IPS-15b (cell line): ENCODE data around the gene AUTS2.
"Not testable (repeated sequence)": the region's sequence is repeated elsewhere in the genome, so short reads cannot be mapped to it uniquely, and the experiment has no call there.

ENCODE experiments used
- H3K27me3 ChIP-seq: one replicate; pipeline ENCODE4 v1.6.1; 2013; ENCODE audit warnings: low read length; ENCODE audit not compliant: control insufficient read depth, insufficient read depth
- H3K36me3 ChIP-seq: one replicate; pipeline ENCODE4 v1.6.1; 2013; ENCODE audit warnings: low read length; ENCODE audit not compliant: control insufficient read depth, insufficient read depth
- H3K4me1 ChIP-seq: one replicate; pipeline ENCODE4 v1.6.1; 2013; ENCODE audit warnings: mild to moderate bottlenecking, low read length; ENCODE audit not compliant: control insufficient read depth, insufficient read depth
- H3K4me3 ChIP-seq: one replicate; pipeline ENCODE4 v1.5.1; 2013; ENCODE audit warnings: low read depth, low read length
- H3K9ac ChIP-seq: one replicate; pipeline ENCODE4 v1.6.1; 2013; ENCODE audit warnings: low read depth, mild to moderate bottlenecking, low read length
- H3K9me3 ChIP-seq: one replicate; pipeline ENCODE4 v1.6.1; 2013; ENCODE audit warnings: mild to moderate bottlenecking, low read length; ENCODE audit not compliant: control insufficient read depth, insufficient read depth

Gene AUTS2

DNA sequence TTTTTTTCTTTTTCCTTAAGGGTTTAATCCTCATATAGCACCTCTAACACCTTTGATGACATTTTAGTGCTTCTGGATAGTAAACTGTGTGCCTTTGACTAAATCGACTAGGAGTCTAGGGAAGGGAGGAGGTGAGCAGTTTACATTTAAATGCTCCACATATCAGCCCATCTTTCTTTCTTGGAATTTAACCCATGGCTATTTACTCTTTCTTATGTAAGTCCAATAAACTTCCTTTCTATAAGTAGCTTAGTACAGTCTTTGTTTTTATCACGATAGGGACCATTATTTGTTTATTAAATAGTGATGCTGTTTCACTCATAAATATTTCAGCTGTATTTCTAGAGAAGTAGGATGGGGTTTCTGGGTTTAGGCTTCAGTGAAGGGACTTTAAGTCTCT is 669.9 kb downstream of the AUTS2 start:
- Histone ChIP-seq H3K9me3 (no peaks in the 10 kb centered on the region), H3K4me3 (no peak overlapping the region), H3K4me1 (no peaks in the 10 kb centered on the region), H3K36me3 (no peaks in the 10 kb centered on the region), H3K9ac (no peak overlapping the region), H3K27me3 (no peaks in the 10 kb centered on the region)

DNA sequence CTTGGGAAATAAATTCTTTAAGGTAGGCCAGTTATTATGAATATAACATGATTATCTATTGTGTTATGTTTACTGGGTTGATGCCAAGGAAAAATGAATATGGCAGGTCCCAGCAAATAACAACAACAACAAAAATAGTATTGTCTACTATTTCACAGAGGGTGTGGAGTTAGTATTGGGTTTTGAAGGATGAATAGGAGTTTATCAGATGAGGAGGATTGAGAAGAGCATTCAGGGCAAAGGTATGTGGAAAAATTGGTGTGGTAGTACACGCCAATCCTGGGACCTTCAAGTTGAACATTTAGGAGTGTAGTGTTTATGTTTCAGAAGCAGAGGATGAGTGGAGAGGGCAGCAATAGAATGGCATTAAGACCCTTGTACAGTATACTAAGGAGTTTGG is 671.9 kb downstream of the AUTS2 start:
- no peak overlapping the region for H3K4me3 ChIP-seq
- H3K4me1 ChIP-seq, result no peaks in the 10 kb centered on the region
- no peaks in the 10 kb centered on the region for H3K9me3 ChIP-seq
- no peaks in the 10 kb centered on the region for H3K36me3 ChIP-seq
- H3K27me3 ChIP-seq, result no peaks in the 10 kb centered on the region
- no peak overlapping the region for H3K9ac ChIP-seq

DNA sequence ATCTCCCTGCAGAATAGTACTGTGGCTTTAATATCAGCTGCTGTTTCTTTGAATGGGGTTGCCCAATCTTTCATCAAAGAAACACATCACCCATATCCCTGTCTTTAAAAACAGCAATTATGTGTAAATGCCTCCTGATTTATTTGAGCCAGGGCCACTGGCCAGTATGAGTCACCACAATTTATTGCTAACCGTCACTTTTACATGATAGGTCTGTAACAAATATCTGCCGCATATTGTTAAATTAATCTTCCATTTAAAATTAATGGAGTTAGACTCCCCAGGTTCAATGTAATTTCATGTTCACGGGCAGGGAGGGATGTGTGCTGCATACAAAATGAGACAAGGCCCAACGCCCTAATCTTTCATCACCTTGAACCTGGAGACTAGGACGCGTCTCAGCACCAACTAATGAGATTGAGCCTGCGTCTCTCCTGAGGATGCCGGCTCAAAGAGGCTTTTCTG is 673.4 kb downstream of the AUTS2 start:
- no peaks in the 10 kb centered on the region for H3K4me1 ChIP-seq
- H3K27me3 ChIP-seq, result no peaks in the 10 kb centered on the region
- H3K4me3 ChIP-seq, result no peak overlapping the region
- H3K9me3 ChIP-seq, result no peaks in the 10 kb centered on the region
- H3K9ac ChIP-seq, result no peak overlapping the region
- H3K36me3 ChIP-seq, result no peaks in the 10 kb centered on the region

DNA sequence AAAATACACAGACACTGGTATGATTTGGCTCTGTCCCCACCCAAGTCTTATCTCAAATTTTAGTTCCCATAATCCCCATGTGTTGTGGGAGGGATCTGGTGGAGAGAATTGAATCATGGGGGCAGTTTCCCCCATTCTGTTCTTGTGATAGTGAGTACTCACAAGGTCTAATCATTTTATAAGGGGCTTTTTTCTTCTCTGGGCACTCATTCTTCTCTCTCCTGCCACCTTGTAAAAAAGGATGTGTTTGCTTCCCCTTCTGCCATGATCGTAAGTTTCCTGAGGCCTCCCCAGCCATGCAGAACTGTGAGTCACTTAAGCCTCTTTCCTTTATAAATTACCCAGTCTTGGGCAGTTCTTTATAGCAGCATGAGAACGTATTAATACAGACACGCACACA is 677.3 kb downstream of the AUTS2 start:
- H3K36me3 ChIP-seq, H3K4me1 ChIP-seq, H3K9me3 ChIP-seq, H3K27me3 ChIP-seq, H3K9ac ChIP-seq, H3K4me3 ChIP-seq: not testable (repeated sequence)

DNA sequence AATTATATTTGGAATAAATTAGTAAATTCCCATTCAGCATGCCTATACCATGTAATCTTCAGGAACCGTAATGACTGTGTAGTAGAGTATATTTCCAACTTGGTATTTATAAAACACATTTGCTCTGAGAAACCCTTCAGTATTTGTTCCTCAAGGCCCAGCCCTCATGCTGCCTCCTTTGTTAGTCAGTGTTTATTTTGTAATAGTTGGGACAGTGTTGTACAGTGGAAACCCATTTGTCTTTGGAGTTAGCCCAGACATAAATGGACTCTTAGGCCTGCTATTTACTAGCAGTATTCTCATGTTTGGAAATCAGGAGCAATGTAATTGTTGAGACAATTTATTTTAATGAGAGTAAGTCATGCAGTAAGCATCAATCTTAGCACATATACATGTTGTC is 686.9 kb downstream of the AUTS2 start:
- Histone ChIP-seq H3K9ac (no peak overlapping the region), H3K4me3 (no peak overlapping the region), H3K9me3 (no peaks in the 10 kb centered on the region), H3K27me3 (no peaks in the 10 kb centered on the region), H3K36me3 (no peaks in the 10 kb centered on the region), H3K4me1 (no peaks in the 10 kb centered on the region)

DNA sequence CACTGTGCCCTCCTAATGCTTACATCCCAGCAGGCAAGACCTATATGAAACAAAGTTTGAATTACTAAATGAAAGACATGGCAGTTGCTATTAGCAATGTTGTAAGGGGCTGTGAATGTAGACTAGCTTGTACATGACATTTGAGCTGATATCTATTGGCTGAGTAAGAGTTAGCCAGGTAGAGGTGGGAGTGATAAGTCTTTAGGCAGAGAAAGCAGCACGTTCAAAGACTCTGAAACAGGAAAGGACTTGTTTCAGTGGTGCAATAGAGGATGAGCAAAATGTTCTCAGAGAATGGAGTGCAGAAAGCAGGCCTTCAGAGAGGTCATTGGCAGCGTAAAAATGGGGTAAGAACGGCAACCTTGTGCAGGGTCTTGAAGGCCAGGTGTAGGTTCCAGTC is 687.6 kb downstream of the AUTS2 start:
- no peaks in the 10 kb centered on the region for H3K27me3 ChIP-seq
- H3K36me3 ChIP-seq, result no peaks in the 10 kb centered on the region
- no peak overlapping the region for H3K4me3 ChIP-seq

DNA sequence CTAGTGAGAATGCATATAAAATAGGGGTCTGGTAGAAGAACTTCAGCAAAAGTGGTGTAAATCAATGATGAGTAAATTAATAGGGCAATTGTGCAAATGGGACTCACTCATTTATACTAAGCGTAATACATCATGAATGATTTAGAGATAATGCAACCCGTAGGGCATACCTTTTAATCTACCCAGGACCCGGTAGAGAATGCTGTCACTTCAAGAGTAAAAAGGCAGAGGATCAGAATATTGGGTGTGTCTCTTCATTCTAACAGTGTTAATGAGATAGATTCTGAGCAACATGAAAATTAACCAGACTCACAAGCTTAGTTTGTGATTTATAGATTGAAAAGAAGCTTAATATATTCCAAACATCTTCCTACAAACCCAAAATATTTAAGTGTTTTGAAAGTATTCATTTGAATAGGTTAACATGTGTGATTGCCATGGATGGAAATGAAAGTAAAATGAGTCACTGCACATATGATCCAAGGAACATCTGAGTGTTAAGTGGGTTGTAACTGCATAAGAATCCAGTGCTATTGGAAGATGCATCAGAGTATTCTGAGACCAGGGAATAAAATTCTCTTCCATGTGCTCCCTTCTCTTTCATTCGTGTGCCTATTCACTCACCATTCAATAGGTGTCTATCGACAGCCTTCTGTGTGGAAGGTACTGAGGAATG is 690.6 kb downstream of the AUTS2 start:
- Histone ChIP-seq H3K9me3 (no peaks in the 10 kb centered on the region), H3K4me1 (no peaks in the 10 kb centered on the region), H3K27me3 (no peaks in the 10 kb centered on the region), H3K9ac (no peak overlapping the region), H3K36me3 (no peaks in the 10 kb centered on the region), H3K4me3 (no peak overlapping the region)

More for the DNA sequence above, 687.6 kb downstream of the AUTS2 start:
- H3K9ac ChIP-seq, result no peak overlapping the region
- no peaks in the 10 kb centered on the region for H3K4me1 ChIP-seq
- no peaks in the 10 kb centered on the region for H3K9me3 ChIP-seq

DNA sequence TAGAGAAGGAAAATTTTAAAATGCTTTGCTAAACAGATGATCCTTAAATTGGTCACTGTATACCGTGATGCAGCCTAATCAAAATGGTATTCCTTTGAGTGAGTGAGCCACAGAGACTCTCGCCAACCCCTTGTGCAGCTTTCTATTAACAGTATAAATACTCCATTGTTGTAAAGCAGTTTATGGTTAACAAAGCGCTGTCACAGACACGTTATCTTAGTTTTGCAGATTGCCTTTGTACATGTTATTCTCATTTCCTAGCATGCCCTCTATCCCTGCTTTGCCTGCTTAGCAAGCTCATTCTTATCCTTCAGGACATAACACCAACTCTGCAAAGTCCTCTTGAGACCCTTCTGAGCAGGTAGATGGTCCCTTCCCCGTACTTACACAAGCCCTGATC is 694.4 kb downstream of the AUTS2 start:
- no peak overlapping the region for H3K9ac ChIP-seq
- no peaks in the 10 kb centered on the region for H3K27me3 ChIP-seq
- no peaks in the 10 kb centered on the region for H3K9me3 ChIP-seq
- H3K4me1 ChIP-seq, result no peaks in the 10 kb centered on the region
- H3K4me3 ChIP-seq, result no peak overlapping the region
- no peaks in the 10 kb centered on the region for H3K36me3 ChIP-seq

DNA sequence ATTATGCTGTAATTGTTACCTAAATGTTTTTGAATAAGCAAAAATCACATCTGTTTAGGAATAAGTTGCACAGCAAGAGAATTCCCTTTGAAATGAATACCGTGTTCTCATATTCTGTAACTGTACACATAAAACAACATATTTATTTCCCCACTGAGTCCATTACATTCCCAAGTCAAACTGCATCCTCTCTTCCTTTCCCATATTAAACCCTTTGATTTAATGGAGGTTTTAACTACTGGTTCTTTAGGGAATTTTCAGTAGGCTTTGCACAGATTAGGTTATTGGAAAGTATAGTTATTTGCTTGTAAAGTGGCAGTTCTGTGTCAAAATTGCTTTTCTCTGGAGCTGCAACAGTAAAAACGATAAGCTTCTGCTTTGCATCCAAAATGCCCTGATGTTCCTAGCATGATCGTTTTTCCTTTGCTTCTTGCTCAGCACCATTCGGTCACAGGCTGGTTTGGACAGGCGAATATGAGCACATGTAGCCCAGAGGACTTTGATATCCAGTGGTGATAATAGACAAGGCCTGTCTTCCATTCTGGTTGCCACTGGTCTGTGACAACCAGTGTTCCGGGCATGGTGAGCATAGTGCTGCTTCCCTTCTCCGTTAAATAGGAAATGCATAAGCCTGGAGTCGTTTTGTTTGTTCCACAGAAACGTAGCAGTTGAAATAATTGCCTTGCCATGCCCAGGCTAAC is 696.1 kb downstream of the AUTS2 start:
- Histone ChIP-seq H3K9me3 (no peaks in the 10 kb centered on the region), H3K4me3 (no peak overlapping the region), H3K36me3 (no peaks in the 10 kb centered on the region), H3K9ac (no peak overlapping the region), H3K4me1 (no peaks in the 10 kb centered on the region), H3K27me3 (no peaks in the 10 kb centered on the region)

DNA sequence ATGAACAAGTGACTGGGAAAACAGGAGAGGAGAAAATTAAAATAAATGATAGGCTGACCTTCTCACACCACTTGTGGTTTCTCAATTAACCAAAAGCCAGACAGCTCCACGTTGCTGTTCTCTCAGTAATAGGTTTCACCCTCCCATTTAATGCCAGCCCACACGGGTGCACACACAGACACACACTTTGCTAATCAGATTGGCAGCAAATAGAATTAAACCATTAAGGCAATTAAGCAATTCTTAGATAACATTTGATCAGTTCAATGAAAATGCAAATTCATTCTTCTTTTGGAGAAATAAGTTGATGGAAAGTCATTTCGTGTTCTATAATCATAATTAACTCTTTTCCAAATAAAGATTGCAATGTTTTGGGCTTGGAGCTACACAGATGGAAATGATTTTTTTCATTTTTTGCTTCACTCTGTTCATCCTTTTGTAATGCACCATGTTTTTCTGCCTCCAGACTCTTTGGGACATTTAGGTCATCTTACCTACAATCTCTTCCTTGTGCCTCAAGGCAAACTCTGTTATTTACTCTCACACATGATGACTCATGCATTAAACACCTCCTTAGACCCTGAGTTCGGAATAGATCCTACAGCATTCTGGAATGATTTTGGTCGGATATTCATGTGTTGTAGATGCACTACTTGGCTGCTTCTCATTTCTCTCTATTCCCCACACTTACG is 700.7 kb downstream of the AUTS2 start:
- Histone ChIP-seq H3K27me3 (no peaks in the 10 kb centered on the region), H3K9me3 (no peaks in the 10 kb centered on the region), H3K9ac (no peak overlapping the region), H3K4me3 (no peak overlapping the region), H3K36me3 (no peaks in the 10 kb centered on the region), H3K4me1 (no peaks in the 10 kb centered on the region)

DNA sequence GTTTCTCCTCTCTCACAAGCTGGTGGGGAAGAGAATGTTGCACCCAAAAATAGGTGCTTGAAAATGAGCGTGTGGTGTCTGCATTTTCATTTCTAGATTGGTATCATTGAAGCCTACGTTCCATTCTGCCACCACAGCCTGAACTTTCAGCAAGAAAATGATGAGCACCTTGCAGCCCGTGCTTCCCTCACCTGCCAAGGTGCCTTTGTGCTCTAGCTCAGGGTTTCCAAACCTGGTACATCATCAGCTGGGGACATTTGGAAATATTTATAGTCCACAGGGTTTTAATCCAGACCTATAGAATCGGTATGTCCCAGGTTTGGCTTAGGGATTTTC is 701.2 kb downstream of the AUTS2 start:
- H3K36me3 ChIP-seq, result no peaks in the 10 kb centered on the region
- no peaks in the 10 kb centered on the region for H3K9me3 ChIP-seq
- H3K4me3 ChIP-seq, result no peak overlapping the region
- H3K27me3 ChIP-seq, result no peaks in the 10 kb centered on the region
- no peaks in the 10 kb centered on the region for H3K4me1 ChIP-seq
- H3K9ac ChIP-seq, result no peak overlapping the region

DNA sequence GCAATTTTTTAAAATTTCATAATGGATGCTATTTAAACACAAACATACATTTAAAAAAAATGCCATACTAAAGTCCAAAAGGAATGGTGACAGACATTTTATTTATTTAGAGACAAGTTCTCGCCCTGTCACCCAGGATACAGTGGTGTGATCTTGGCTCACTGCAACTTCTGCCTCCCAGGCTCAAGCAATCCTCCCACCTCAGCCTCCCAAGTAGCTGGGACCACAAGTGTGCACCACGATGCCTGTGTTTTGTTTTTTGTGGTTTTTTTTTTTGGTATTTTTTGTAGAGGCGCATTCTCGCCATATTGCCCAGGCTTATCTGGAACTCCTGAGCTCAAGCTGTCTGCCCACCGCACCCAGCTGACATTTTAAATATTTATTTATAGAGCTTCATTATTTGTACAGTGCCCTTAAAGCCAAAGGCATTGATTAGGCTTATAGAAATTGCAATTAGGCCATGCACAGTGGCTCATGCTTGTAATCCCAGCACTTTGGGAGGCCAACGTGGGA is 703.5 kb downstream of the AUTS2 start:
- no peak overlapping the region for H3K4me3 ChIP-seq
- H3K9me3 ChIP-seq, result no peaks in the 10 kb centered on the region
- no peaks in the 10 kb centered on the region for H3K4me1 ChIP-seq
- H3K36me3 ChIP-seq, result no peaks in the 10 kb centered on the region
- H3K9ac ChIP-seq, result no peak overlapping the region
- H3K27me3 ChIP-seq, result no peaks in the 10 kb centered on the region
